ENCODE results near the gene LSM11.
A peak's percentile ranks its signal among the peaks of the same experiment; 100 is the strongest.

LSM11 gene

GRCh38 chr5:157735991-157736390 lies 7.5 kb upstream of the LSM11 start:
- DNase-seq = no peak

- no peak for DNase-seq
These were observed 3.9 kb upstream of the LSM11 start for GRCh38 chr5:157739388-157740228.

- DNase-seq = no peak
These were observed 3.3 kb upstream of the LSM11 start for GRCh38 chr5:157740229-157740610.

GRCh38 chr5:157741131-157741530 lies 2.4 kb upstream of the LSM11 start:
- no peak for DNase-seq

GRCh38 chr5:157744051-157745011 lies 819 bp downstream of the LSM11 start:
- DNase-seq = no peak

GRCh38 chr5:157745041-157745456 lies 1.5 kb downstream of the LSM11 start:
- DNase-seq = no peak

GRCh38 chr5:157747173-157747740 lies 3.7 kb downstream of the LSM11 start:
- no peak for DNase-seq

- DNase-seq = no peak
These were observed 4.5 kb downstream of the LSM11 start for GRCh38 chr5:157747766-157748700.

GRCh38 chr5:157748760-157749461 lies 5.4 kb downstream of the LSM11 start:
- DNase-seq = no peak

GRCh38 chr5:157749462-157749799 lies 5.9 kb downstream of the LSM11 start:
- no peak for DNase-seq

- DNase-seq = no peak
These were observed 6.8 kb downstream of the LSM11 start for GRCh38 chr5:157750320-157750719.

- no peak for DNase-seq
These were observed 12.6 kb downstream of the LSM11 start for GRCh38 chr5:157756122-157756521.

- DNase-seq = no peak
These were observed 15.2 kb downstream of the LSM11 start for GRCh38 chr5:157758706-157759105.

- peak; percentile 77 for DNase-seq
These were observed 18.4 kb downstream of the LSM11 start for GRCh38 chr5:157761690-157762621.

- DNase-seq = no peak
These were observed 21.0 kb downstream of the LSM11 start for GRCh38 chr5:157764531-157764930.

- DNase-seq = no peak
These were observed 22.9 kb downstream of the LSM11 start for GRCh38 chr5:157766442-157766841.

GRCh38 chr5:157766902-157767301 lies 23.4 kb downstream of the LSM11 start:
- DNase-seq = no peak

GRCh38 chr5:157767689-157768088 lies 24.2 kb downstream of the LSM11 start:
- no peak for DNase-seq

- no peak for DNase-seq
These were observed 27.2 kb downstream of the LSM11 start for GRCh38 chr5:157770665-157771064.

GRCh38 chr5:157772127-157772526 lies 28.6 kb downstream of the LSM11 start:
- DNase-seq = peak; percentile 4
